Posterior cingulate gyrus (tissue), 11 donors: ENCODE results near the gene LAMC2.
"Not testable (repeated sequence)": the region's sequence is repeated elsewhere in the genome, so short reads cannot be mapped to it uniquely, and the experiment has no call there.

ENCODE experiments used
- DNase-seq, 10 donors: peaks; one replicate each; pipeline versions ENCODE4 v3.0.0 to v3.0.0-alpha.2; 2020 to 2021; ENCODE audit warnings: mixed read lengths in 3 of 10
- intact Hi-C: fragments of 100-400 bp; cut with DNase I; formaldehyde crosslinking; loops from one replicate; pipeline ENCODE4 v1.15.1; 2023

The LAMC2 gene

GRCh38 chr1:183234660-183235476, 48.8 kb downstream of the LAMC2 start:
- peak in 7 of 10 donors; percentile 18 to 88 (median 58) for DNase-seq
- intact Hi-C loops: loop anchor here (5.0 kb wide), 1 partner anchor 273 kb away; no protein-coding TSS in a partner anchor

DNA sequence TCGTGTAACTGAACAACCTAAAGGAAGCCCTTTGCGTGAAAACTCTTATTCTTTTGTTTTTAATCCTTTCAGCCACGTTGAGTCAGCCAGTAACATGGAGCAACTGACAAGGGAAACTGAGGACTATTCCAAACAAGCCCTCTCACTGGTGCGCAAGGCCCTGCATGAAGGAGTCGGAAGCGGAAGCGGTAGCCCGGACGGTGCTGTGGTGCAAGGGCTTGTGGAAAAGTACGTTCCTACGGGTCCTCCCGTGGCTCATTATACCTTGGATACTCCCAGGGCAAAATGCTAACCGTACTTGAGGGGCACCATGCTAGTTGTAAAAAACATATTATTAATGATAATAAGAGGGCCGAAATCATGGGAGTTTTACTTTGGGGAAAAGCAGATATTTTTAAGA, 49.4 kb downstream of the LAMC2 start:
- no peak for DNase-seq
- intact Hi-C loops: loop anchor here (5.0 kb wide), 1 partner anchor 273 kb away; no protein-coding TSS in a partner anchor

DNA sequence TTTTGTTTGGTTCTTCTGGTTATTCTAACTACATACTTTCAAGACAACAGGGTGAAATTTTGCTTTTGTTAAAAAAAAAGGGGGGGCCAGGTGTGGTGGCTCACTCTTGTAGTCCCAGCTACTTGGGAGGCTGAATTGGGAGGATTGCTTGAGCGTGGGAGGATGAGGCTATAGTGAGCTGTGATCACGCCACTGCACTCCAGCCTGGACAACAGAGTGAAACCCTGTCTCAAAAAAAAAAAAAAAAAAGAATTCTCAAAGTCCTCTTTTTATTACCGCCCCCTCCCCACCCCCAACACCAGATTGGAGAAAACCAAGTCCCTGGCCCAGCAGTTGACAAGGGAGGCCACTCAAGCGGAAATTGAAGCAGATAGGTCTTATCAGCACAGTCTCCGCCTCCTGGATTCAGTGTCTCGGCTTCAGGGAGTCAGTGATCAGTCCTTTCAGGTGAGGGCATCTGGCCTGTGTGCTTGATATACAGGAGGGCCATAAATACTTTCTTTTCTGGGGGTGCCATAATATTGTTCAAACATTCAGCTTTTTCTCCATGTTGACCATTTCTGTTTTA, 50.2 kb downstream of the LAMC2 start:
- intact Hi-C loops: loop anchor here (5.0 kb wide), 1 partner anchor 274 kb away; no protein-coding TSS in a partner anchor

GRCh38 chr1:183237046-183237445, 51.0 kb downstream of the LAMC2 start:
- DNase-seq: no peak
- intact Hi-C loops: loop anchor here (5.0 kb wide), 1 partner anchor 275 kb away; no protein-coding TSS in a partner anchor

More for the DNA sequence above, 50.2 kb downstream of the LAMC2 start:
- no peak for DNase-seq

DNA sequence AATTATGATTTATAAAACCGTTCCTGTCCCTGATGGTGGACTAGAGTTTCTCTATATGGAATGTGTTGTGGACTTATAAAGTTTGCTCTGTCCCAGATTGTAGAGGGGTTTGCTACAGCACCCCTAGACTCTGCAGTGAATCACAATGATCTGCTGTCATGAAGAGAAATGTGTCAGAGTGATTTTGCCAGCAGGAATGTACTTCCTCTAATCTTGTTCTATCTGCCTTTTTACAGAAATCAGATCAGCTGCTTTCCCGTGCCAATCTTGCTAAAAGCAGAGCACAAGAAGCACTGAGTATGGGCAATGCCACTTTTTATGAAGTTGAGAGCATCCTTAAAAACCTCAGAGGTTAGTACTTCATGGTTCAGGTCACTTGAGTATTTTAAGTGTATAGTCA, 52.0 kb downstream of the LAMC2 start:
- intact Hi-C loops: loop anchor here (5.0 kb wide), 1 partner anchor 276 kb away; no protein-coding TSS in a partner anchor
- no peak for DNase-seq

- intact Hi-C loops: loop anchor here (5.0 kb wide), 1 partner anchor 277 kb away; no protein-coding TSS in a partner anchor
- no peak for DNase-seq
These were observed 53.2 kb downstream of the LAMC2 start for GRCh38 chr1:183239220-183239742.

DNA sequence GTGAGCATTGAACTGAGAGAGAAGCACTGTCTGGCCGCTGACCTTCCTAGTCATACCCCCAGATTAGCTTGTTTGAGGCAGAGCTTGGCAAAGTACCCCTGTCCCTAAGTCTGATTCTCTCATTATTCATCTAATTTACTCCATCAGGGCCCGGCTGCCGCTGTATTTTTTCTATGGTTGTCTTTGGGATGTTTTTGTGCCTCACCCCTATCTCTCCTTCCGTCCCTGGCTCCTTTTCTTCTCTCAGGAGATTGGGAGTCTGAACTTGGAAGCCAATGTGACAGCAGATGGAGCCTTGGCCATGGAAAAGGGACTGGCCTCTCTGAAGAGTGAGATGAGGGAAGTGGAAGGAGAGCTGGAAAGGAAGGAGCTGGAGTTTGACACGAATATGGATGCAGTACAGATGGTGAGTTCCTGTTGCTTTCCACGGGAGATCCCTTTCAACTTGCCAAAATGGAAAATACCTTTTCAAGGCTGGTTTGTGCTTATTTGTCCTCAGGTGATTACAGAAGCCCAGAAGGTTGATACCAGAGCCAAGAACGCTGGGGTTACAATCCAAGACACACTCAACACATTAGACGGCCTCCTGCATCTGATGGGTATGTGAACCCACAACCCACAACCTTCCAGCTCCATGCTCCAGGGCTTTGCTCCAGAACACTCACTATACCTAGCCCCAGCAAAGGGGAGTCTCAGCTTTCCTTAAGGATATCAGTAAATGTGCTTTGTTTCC, 53.9 kb downstream of the LAMC2 start:
- intact Hi-C loops: loop anchor here (5.0 kb wide), 1 partner anchor 278 kb away; no protein-coding TSS in a partner anchor
- no peak for DNase-seq

GRCh38 chr1:183240526-183240825, 54.4 kb downstream of the LAMC2 start:
- DNase-seq: no peak
- intact Hi-C loops: no loop called here

- intact Hi-C loops, DNase-seq: not testable (repeated sequence)
These were observed 54.8 kb downstream of the LAMC2 start for GRCh38 chr1:183240853-183241252.

- intact Hi-C loops: no loop called here
- no peak for DNase-seq
These were observed 55.4 kb downstream of the LAMC2 start for GRCh38 chr1:183241471-183241870.

- intact Hi-C loops: no loop called here
- no peak for DNase-seq
These were observed 56.5 kb downstream of the LAMC2 start for GRCh38 chr1:183242556-183242955.

DNA sequence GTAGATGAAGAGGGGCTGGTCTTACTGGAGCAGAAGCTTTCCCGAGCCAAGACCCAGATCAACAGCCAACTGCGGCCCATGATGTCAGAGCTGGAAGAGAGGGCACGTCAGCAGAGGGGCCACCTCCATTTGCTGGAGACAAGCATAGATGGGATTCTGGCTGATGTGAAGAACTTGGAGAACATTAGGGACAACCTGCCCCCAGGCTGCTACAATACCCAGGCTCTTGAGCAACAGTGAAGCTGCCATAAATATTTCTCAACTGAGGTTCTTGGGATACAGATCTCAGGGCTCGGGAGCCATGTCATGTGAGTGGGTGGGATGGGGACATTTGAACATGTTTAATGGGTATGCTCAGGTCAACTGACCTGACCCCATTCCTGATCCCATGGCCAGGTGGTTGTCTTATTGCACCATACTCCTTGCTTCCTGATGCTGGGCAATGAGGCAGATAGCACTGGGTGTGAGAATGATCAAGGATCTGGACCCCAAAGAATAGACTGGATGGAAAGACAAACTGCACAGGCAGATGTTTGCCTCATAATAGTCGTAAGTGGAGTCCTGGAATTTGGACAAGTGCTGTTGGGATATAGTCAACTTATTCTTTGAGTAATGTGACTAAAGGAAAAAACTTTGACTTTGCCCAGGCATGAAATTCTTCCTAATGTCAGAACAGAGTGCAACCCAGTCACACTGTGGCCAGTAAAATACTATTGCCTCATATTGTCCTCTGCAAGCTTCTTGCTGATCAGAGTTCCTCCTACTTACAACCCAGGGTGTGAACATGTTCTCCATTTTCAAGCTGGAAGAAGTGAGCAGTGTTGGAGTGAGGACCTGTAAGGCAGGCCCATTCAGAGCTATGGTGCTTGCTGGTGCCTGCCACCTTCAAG, 57.3 kb downstream of the LAMC2 start:
- intact Hi-C loops: no loop called here
- DNase-seq: no peak

DNA sequence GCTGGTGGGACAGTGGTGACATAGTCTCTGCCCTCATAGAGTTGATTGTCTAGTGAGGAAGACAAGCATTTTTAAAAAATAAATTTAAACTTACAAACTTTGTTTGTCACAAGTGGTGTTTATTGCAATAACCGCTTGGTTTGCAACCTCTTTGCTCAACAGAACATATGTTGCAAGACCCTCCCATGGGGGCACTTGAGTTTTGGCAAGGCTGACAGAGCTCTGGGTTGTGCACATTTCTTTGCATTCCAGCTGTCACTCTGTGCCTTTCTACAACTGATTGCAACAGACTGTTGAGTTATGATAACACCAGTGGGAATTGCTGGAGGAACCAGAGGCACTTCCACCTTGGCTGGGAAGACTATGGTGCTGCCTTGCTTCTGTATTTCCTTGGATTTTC, 58.4 kb downstream of the LAMC2 start:
- no peak for DNase-seq
- intact Hi-C loops: no loop called here

- intact Hi-C loops: no loop called here
- no peak for DNase-seq
These were observed 59.3 kb downstream of the LAMC2 start for GRCh38 chr1:183245357-183245756.

GRCh38 chr1:183246436-183246835, 60.4 kb downstream of the LAMC2 start:
- no peak for DNase-seq
- intact Hi-C loops: no loop called here

GRCh38 chr1:183247066-183247465, 61.0 kb downstream of the LAMC2 start:
- no peak for DNase-seq
- intact Hi-C loops: no loop called here

DNA sequence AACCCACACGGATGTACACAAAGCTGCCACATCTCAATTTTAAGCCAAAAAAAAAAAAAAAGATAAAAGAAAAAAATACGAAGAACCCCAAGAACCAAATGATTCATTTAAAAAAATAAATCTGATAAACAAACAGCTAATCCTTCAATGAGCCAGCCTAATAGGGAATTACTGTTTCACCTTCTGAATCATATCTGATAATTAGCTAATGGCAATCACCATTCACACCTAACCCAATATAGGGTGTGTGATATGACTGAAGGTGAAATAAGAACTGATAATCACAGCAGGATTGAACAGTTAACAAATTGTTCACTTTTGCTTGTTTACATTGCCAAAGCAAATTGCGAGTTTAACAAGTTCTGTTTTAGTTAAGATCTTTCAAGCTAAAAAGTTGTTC, 61.4 kb downstream of the LAMC2 start:
- intact Hi-C loops: no loop called here

DNA sequence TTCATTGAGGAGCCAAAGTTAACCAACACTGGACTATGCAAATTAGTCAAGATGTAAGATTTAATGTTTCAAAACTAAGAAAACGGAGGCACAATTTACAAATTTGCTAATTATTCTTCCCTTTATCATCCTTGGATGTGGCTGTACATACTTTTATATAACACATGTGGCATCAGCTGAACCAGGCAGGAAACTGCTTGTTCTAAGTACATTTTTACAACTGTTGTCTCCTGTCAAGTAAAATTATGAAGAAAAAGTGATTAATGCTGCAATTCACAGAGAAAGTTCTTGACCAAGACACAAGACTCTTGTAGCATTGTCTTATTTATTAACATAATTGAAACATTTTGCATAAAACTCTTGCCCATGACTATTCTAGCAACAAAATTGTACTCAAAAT, 61.9 kb downstream of the LAMC2 start:
- intact Hi-C loops: no loop called here
- DNase-seq: no peak

More for the DNA sequence above, 61.4 kb downstream of the LAMC2 start:
- no peak for DNase-seq

DNA sequence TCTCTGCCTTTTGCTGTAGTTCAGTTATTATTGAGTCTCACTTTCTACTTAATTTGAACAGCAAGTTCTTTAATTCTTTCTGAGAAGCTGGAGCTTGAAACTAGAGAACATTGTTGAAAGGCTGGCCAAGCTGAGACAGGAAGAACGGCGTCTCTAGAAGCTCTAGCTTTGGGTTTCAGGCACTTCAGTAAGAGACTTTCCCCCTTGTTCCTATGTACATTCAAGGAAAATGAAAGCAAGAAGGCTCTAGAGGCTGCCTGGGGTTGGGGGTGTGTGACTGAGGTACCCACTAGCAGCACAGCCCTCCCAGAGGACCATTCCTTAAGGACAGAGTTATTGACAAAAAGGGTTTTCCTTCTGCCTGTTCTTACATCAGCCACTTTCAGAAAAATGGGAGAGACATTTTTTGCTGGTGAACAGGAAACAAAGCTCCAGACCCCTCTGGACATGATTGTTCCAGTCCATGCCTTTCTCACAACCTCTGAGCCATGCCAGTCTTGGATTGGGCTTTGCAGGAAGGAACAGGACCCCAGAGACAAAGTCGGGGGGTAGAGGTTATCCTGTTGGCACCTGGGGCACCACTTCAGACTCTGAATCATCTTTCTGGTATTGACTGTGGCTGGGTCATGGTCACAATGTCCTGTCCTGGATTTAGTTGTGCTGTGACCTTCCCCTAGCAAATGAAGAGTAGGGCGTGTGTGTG, 63.1 kb downstream of the LAMC2 start:
- intact Hi-C loops: no loop called here
- no peak for DNase-seq
